OCI-LY3 (cell line): ENCODE results near the gene COL16A1.

Experiments
- H2AFZ ChIP-seq: fragments of 200-600, 300-600 bp; shearing (Covaris generic); 2 replicates; pipeline ENCODE4 v1.6.0; 2014; ENCODE audit warnings: antibody characterized with exemption, low read depth, low read length
- H3K27ac ChIP-seq: fragments of 200-600, 300-600 bp; sonication (generic); 2 replicates; pipeline ENCODE4 v1.5.1; 2014; ENCODE audit warnings: mild to moderate bottlenecking, low read length, moderate library complexity, mixed read lengths
- H3K27me3 ChIP-seq: fragments of 200-600, 300-600 bp; sonication (generic); 2 replicates; pipeline ENCODE4 v1.6.1; 2014; ENCODE audit warnings: low read depth, low read length, mixed read lengths
- H3K36me3 ChIP-seq: fragments of 200-600, 300-600 bp; sonication (generic); replicated peaks from 2 replicates; pipeline ENCODE3; 2014; ENCODE audit warnings: low read depth, low read length, mixed read lengths
- H3K4me1 ChIP-seq: fragments of 300-600, 200-600 bp; sonication (generic); 2 replicates; pipeline ENCODE4 v1.6.1; 2014; ENCODE audit warnings: low read length, mixed read lengths
- H3K4me2 ChIP-seq: fragments of 200-600, 300-600 bp; sonication (generic); 2 replicates; pipeline ENCODE4 v1.6.1; 2014; ENCODE audit warnings: low read length, mixed read lengths
- H3K4me3 ChIP-seq: fragments of 300-600, 200-600 bp; sonication (generic); 2 replicates; pipeline ENCODE4 v1.5.1; 2014; ENCODE audit warnings: antibody characterized with exemption, mild to moderate bottlenecking, low read length, moderate library complexity
- H3K79me2 ChIP-seq: fragments of 300-600, 200-600 bp; shearing (Covaris generic); 2 replicates; pipeline ENCODE4 v1.6.1; 2014; ENCODE audit warnings: mild to moderate bottlenecking, low read length, mixed read lengths
- H3K9ac ChIP-seq: fragments of 300-600, 200-600 bp; shearing (Covaris generic); 2 replicates; pipeline ENCODE4 v1.6.0; 2014; ENCODE audit warnings: mild to moderate bottlenecking, low read length, moderate library complexity
- H3K9me3 ChIP-seq: fragments of 200-600, 300-600 bp; shearing (Covaris generic); 2 replicates; pipeline ENCODE4 v1.6.1; 2014; ENCODE audit warnings: low read length, mixed read lengths; ENCODE audit not compliant: insufficient read depth
- H4K20me1 ChIP-seq: fragments of 200-600, 300-600 bp; sonication (generic); 2 replicates; pipeline ENCODE4 v1.6.1; 2016; ENCODE audit warnings: low read length, mixed read lengths; ENCODE audit not compliant: insufficient read depth
- EZH2phosphoT487 ChIP-seq: fragments of 200-600 bp; shearing (Covaris generic); IDR thresholded peaks from 2 replicates; pipeline ENCODE4 v1.6.1; 2018; ENCODE audit warnings: antibody characterized with exemption, mixed run types, low read depth
- TF ChIP-seq, protein P1 (sequence below): fragments of 200-600, 300-600 bp; sonication (generic); IDR thresholded peaks from 2 replicates; pipeline ENCODE4 v1.5.1; 2014; ENCODE audit warnings: antibody characterized with exemption, low read length, low read depth

Gene COL16A1

DNA sequence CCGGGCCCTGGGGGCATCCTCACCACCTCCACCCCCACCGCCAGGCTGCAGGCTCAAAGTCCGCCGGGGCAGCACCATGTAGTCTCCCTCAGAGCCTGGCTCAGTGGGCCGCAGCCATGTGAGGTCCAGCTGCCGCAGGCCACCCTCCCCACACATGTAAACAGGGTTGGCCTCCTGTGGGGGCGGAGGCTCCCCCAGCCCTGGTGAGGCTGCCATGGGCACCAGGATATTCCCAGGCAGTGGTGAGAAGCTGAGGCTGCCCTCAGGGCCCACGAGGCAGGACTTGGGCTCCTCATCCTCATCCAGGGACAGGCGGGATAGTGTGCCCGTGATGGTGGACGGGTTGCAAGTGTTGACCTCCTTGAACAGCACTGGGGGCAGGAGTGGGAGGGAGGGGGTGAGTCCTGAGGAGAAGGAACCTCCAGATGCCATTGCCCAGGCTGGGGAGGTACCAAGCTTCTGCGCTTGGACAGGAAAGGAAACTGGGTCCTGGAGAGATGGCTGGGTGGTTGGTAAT is 27.3 kb upstream of the COL16A1 start:
- no peak overlapping the region for H3K4me2 ChIP-seq
- no peak overlapping the region for H3K9ac ChIP-seq
- H4K20me1 ChIP-seq: no peaks in the 10 kb centered on the region
- no peaks in the 10 kb centered on the region for H3K36me3 ChIP-seq
- no peak overlapping the region for H3K27ac ChIP-seq
- H3K9me3 ChIP-seq: no peaks in the 10 kb centered on the region
- no peak overlapping the region for H2AFZ ChIP-seq
- TF ChIP-seq, protein P1, sequence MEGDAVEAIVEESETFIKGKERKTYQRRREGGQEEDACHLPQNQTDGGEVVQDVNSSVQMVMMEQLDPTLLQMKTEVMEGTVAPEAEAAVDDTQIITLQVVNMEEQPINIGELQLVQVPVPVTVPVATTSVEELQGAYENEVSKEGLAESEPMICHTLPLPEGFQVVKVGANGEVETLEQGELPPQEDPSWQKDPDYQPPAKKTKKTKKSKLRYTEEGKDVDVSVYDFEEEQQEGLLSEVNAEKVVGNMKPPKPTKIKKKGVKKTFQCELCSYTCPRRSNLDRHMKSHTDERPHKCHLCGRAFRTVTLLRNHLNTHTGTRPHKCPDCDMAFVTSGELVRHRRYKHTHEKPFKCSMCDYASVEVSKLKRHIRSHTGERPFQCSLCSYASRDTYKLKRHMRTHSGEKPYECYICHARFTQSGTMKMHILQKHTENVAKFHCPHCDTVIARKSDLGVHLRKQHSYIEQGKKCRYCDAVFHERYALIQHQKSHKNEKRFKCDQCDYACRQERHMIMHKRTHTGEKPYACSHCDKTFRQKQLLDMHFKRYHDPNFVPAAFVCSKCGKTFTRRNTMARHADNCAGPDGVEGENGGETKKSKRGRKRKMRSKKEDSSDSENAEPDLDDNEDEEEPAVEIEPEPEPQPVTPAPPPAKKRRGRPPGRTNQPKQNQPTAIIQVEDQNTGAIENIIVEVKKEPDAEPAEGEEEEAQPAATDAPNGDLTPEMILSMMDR: no peak
- TF ChIP-seq EZH2phosphoT487: no peak
- no peaks in the 10 kb centered on the region for H3K79me2 ChIP-seq
- no peaks in the 10 kb centered on the region for H3K27me3 ChIP-seq
- no peak overlapping the region for H3K4me3 ChIP-seq
- H3K4me1 ChIP-seq: no peaks in the 10 kb centered on the region

- no peaks in the 10 kb centered on the region for H3K4me1 ChIP-seq
- H3K4me3 ChIP-seq: no peak overlapping the region
Observed at GRCh38 chr1:31730336-31731048, 26.7 kb upstream of the COL16A1 start.

GRCh38 chr1:31727849-31728248 is 24.0 kb upstream of the COL16A1 start:
- H3K27me3 ChIP-seq: no peaks in the 10 kb centered on the region
- H4K20me1 ChIP-seq: no peaks in the 10 kb centered on the region
- H3K9ac ChIP-seq: no peak overlapping the region
- H3K4me2 ChIP-seq: no peak overlapping the region
- H3K4me1 ChIP-seq: no peaks in the 10 kb centered on the region
- no peak overlapping the region for H3K27ac ChIP-seq
- no peaks in the 10 kb centered on the region for H3K9me3 ChIP-seq
- TF ChIP-seq, protein P1: no peak
- no peak for TF ChIP-seq EZH2phosphoT487
- no peak overlapping the region for H2AFZ ChIP-seq
- no peak overlapping the region for H3K4me3 ChIP-seq
- no peaks in the 10 kb centered on the region for H3K79me2 ChIP-seq
- H3K36me3 ChIP-seq: no peaks in the 10 kb centered on the region

More at GRCh38 chr1:31730336-31731048, 26.7 kb upstream of the COL16A1 start:
- Histone ChIP-seq H3K4me2 (no peak overlapping the region), H3K27me3 (no peaks in the 10 kb centered on the region), H3K9me3 (no peaks in the 10 kb centered on the region), H3K79me2 (no peaks in the 10 kb centered on the region), H3K27ac (no peak overlapping the region), H4K20me1 (no peaks in the 10 kb centered on the region), H3K36me3 (no peaks in the 10 kb centered on the region), H3K9ac (no peak overlapping the region), H2AFZ (no peak overlapping the region)
- TF ChIP-seq, protein P1: no peak
- TF ChIP-seq EZH2phosphoT487: no peak

- Histone ChIP-seq H3K9me3 (no peaks in the 10 kb centered on the region), H3K4me2 (no peak overlapping the region), H4K20me1 (no peaks in the 10 kb centered on the region), H3K79me2 (no peaks in the 10 kb centered on the region), H3K27ac (no peak overlapping the region), H3K27me3 (no peaks in the 10 kb centered on the region), H3K4me3 (no peak overlapping the region), H2AFZ (no peak overlapping the region), H3K9ac (no peak overlapping the region), H3K36me3 (no peaks in the 10 kb centered on the region), H3K4me1 (no peaks in the 10 kb centered on the region)
- TF ChIP-seq, protein P1: no peak
- TF ChIP-seq EZH2phosphoT487: no peak
Observed at GRCh38 chr1:31727195-31727594, 23.4 kb upstream of the COL16A1 start.
